H9 (cell line): ENCODE measurements around the gene SATL1. TPM values are rescaled to one million over a fixed set of nuclear protein-coding genes. Genes with fewer than 3 reads are reported as not detected.

ENCODE experiments used
- DNase-seq: peaks from one replicate; pipeline ENCODE4 v3.0.0-alpha.2; 2017
- H2AFZ ChIP-seq: one replicate; pipeline ENCODE4 v1.6.1; 2013; ENCODE audit warnings: mild to moderate bottlenecking, low read length, control low read depth, moderate library complexity
- H2AK5ac ChIP-seq: 2 replicates; pipeline ENCODE4 v1.6.1; 2013; ENCODE audit warnings: low read length, control low read depth, mixed read lengths; ENCODE audit not compliant: insufficient read length
- H2BK120ac ChIP-seq: one replicate; pipeline ENCODE4 v1.6.1; 2013; ENCODE audit warnings: low read depth, mild to moderate bottlenecking, low read length, control low read depth, inconsistent platforms; ENCODE audit not compliant: poor library complexity, severe bottlenecking
- H2BK12ac ChIP-seq: 2 replicates; pipeline ENCODE4 v1.6.1; 2013; ENCODE audit warnings: low read length, control low read depth, mixed read lengths, low read depth; ENCODE audit not compliant: insufficient read length
- H2BK15ac ChIP-seq: 2 replicates; pipeline ENCODE4 v1.6.1; 2013; ENCODE audit warnings: low read depth, low read length, control low read depth
- H2BK20ac ChIP-seq: one replicate; pipeline ENCODE4 v1.6.1; 2013; ENCODE audit warnings: low read depth, mild to moderate bottlenecking, low read length, control low read depth, inconsistent platforms; ENCODE audit not compliant: poor library complexity, severe bottlenecking
- H2BK5ac ChIP-seq: 2 replicates; pipeline ENCODE4 v1.6.1; 2013; ENCODE audit warnings: low read length, control low read depth, mixed read lengths; ENCODE audit not compliant: insufficient read length
- H3K14ac ChIP-seq: 2 replicates; pipeline ENCODE4 v1.6.1; 2013; ENCODE audit warnings: low read length, control low read depth; ENCODE audit not compliant: insufficient read depth
- H3K18ac ChIP-seq: 2 replicates; pipeline ENCODE4 v1.6.1; 2013; ENCODE audit warnings: low read depth, mild to moderate bottlenecking, mixed read lengths, low read length, control low read depth; ENCODE audit not compliant: insufficient read length
- H3K23ac ChIP-seq: 2 replicates; pipeline ENCODE4 v1.6.1; 2013; ENCODE audit warnings: low read length, control low read depth, mixed read lengths, low read depth; ENCODE audit not compliant: insufficient read length
- H3K23me2 ChIP-seq: 2 replicates; pipeline ENCODE4 v1.6.1; 2013; ENCODE audit warnings: low read depth, mild to moderate bottlenecking, mixed read lengths, low read length, control low read depth; ENCODE audit not compliant: insufficient read length, poor library complexity, severe bottlenecking
- H3K27ac ChIP-seq: 2 replicates; pipeline ENCODE4 v1.5.1; 2013; ENCODE audit warnings: low read length, control low read depth, mixed read lengths, low read depth; ENCODE audit not compliant: insufficient read length
- H3K27me3 ChIP-seq: 2 replicates; pipeline ENCODE4 v1.6.1; 2013; ENCODE audit warnings: low read length, control low read depth, inconsistent platforms; ENCODE audit not compliant: insufficient read depth
- H3K4ac ChIP-seq: 2 replicates; pipeline ENCODE4 v1.6.1; 2013; ENCODE audit warnings: low read depth, mild to moderate bottlenecking, control low read depth, inconsistent platforms, low read length, moderate library complexity
- H3K4me1 ChIP-seq: 2 replicates; pipeline ENCODE4 v1.6.1; 2013; ENCODE audit warnings: low read length, control low read depth, inconsistent platforms; ENCODE audit not compliant: insufficient read depth
- H3K4me2 ChIP-seq: 2 replicates; pipeline ENCODE4 v1.6.1; 2013; ENCODE audit warnings: low read length, control low read depth, mixed read lengths; ENCODE audit not compliant: insufficient read length, insufficient read depth
- H3K56ac ChIP-seq: 2 replicates; pipeline ENCODE4 v1.6.1; 2013; ENCODE audit warnings: low read depth, mild to moderate bottlenecking, mixed read lengths, low read length, control low read depth; ENCODE audit not compliant: insufficient read length
- H3K79me1 ChIP-seq: 2 replicates; pipeline ENCODE4 v1.6.1; 2013; ENCODE audit warnings: low read depth, mild to moderate bottlenecking, moderate library complexity, low read length, control low read depth, inconsistent platforms; ENCODE audit not compliant: insufficient read depth, poor library complexity, severe bottlenecking
- H3K79me2 ChIP-seq: 2 replicates; pipeline ENCODE4 v1.6.1; 2013; ENCODE audit warnings: low read length, control low read depth, inconsistent platforms; ENCODE audit not compliant: insufficient read depth
- H3K9ac ChIP-seq: 2 replicates; pipeline ENCODE4 v1.6.1; 2013; ENCODE audit warnings: low read length, control low read depth, mixed read lengths; ENCODE audit not compliant: insufficient read length; ENCODE audit errors: extremely low read depth
- H3K9me3 ChIP-seq: one replicate; pipeline ENCODE4 v1.6.1; 2013; ENCODE audit warnings: low read depth, low read length, inconsistent platforms; ENCODE audit not compliant: control insufficient read depth
- H3T11ph ChIP-seq: one replicate; pipeline ENCODE4 v1.6.1; 2013; ENCODE audit warnings: mild to moderate bottlenecking, low read length, control low read depth, inconsistent platforms
- H4K20me1 ChIP-seq: one replicate; pipeline ENCODE4 v1.6.1; 2013; ENCODE audit not compliant: control insufficient read depth, insufficient read length, insufficient read depth
- H4K5ac ChIP-seq: 2 replicates; pipeline ENCODE4 v1.6.1; 2013; ENCODE audit warnings: low read depth, mild to moderate bottlenecking, mixed read lengths, low read length, control low read depth; ENCODE audit not compliant: insufficient read length
- H4K8ac ChIP-seq: replicated peaks from 2 replicates; pipeline ENCODE4 v1.6.1; 2013; ENCODE audit warnings: low read length, control low read depth, mixed read lengths, low read depth; ENCODE audit not compliant: insufficient read length
- H4K91ac ChIP-seq: 2 replicates; pipeline ENCODE4 v1.6.1; 2013; ENCODE audit warnings: low read depth, mild to moderate bottlenecking, moderate library complexity, mixed read lengths, low read length, control low read depth; ENCODE audit not compliant: insufficient read length
- H3K27ac Mint-ChIP-seq, 3 experiments: 2 replicates in 2 of 3; 3 replicates in 1 of 3; pipeline ENCODE4 v1.8.0; 2020 to 2021; ENCODE audit warnings: mixed read lengths in 3 of 3, mild to moderate bottlenecking in 1 of 3, moderate library complexity in 1 of 3
- H3K27me3 Mint-ChIP-seq: 2 replicates; pipeline ENCODE4 v1.8.0; 2021; ENCODE audit warnings: low read depth, mild to moderate bottlenecking, moderate library complexity, mixed read lengths
- H3K36me3 Mint-ChIP-seq, 3 experiments: 2 replicates in 2 of 3; 3 replicates in 1 of 3; pipeline ENCODE4 v1.8.0; 2020 to 2021; ENCODE audit warnings: low read depth in 3 of 3, mixed read lengths in 3 of 3; ENCODE audit not compliant: insufficient read depth in 1 of 3
- H3K4me1 Mint-ChIP-seq, 2 experiments: 2 replicates each; pipeline ENCODE4 v1.8.0; 2020; ENCODE audit warnings: mixed read lengths in 2 of 2
- H3K4me3 Mint-ChIP-seq, 2 experiments: 2 replicates in 1 of 2; 3 replicates in 1 of 2; pipeline ENCODE4 v1.8.0; 2020 to 2021; ENCODE audit warnings: mild to moderate bottlenecking in 2 of 2, mixed read lengths in 2 of 2, moderate library complexity in 1 of 2
- H3K9me3 Mint-ChIP-seq, 2 experiments: 2 replicates in 1 of 2; 3 replicates in 1 of 2; pipeline ENCODE4 v1.8.0; 2020; ENCODE audit warnings: mild to moderate bottlenecking in 2 of 2, mixed read lengths in 2 of 2, moderate library complexity in 1 of 2
- WGBS: extraction: QIAGEN DNeasy Blood & Tissue Kit; methylation state at CpG from one replicate; pipeline ENCODE4 v1.1.7; 2013; ENCODE audit warnings: missing lambda C conversion rate, low lambda C conversion rate, mixed read lengths; ENCODE audit not compliant: insufficient read length; ENCODE audit errors: extremely low coverage; 5-methylcytosine and 5-hydroxymethylcytosine counted together
- total RNA-seq: library from RNA; stranded (reverse); gene quantifications from 2 replicates; pipeline ENCODE4 v1.2.1, GENCODE V29; 2021
- TF ChIP-seq, protein P1 (sequence below): fragments of 200-600 bp; sonication (generic); conservative IDR thresholded peaks from 3 replicates; pipeline ENCODE4 v1.8.0; 2021; ENCODE audit warnings: antibody characterized with exemption, mild to moderate bottlenecking

Gene SATL1
- total RNA-seq, 1 experiment from 2014 or later: 0.31 TPM

DNA sequence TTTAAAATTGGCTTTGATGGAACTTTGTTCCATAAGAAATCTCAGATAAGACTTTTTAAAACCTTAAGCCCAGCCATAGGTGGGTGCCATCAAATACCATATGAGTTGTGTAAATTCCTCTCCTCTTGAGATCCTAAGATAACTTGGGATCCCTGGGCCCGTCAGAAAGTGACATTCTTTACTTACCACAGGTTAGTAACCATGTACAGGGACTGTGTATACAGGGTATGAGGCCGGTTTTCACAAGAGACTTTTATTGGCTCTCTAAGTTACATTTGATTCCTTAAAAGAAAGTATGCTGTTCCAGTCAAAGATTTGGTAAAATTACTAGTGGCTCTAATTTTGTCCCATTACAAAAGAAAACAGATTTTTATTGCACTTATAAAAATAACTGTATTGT is 129.8 kb downstream of the SATL1 start:
- no peak overlapping the region for H3K27ac Mint-ChIP-seq
- TF ChIP-seq, protein P1, sequence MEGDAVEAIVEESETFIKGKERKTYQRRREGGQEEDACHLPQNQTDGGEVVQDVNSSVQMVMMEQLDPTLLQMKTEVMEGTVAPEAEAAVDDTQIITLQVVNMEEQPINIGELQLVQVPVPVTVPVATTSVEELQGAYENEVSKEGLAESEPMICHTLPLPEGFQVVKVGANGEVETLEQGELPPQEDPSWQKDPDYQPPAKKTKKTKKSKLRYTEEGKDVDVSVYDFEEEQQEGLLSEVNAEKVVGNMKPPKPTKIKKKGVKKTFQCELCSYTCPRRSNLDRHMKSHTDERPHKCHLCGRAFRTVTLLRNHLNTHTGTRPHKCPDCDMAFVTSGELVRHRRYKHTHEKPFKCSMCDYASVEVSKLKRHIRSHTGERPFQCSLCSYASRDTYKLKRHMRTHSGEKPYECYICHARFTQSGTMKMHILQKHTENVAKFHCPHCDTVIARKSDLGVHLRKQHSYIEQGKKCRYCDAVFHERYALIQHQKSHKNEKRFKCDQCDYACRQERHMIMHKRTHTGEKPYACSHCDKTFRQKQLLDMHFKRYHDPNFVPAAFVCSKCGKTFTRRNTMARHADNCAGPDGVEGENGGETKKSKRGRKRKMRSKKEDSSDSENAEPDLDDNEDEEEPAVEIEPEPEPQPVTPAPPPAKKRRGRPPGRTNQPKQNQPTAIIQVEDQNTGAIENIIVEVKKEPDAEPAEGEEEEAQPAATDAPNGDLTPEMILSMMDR: no peak
- no peak overlapping the region for H2BK5ac ChIP-seq

More for the DNA sequence above, 129.8 kb downstream of the SATL1 start:
- Mint-ChIP-seq H3K36me3 (peaks cover 4% of the 10 kb centered on the region in 3 experiments; a peak in 4 of 7 replicates), H3K4me1 (no peaks in the 10 kb centered on the region), H3K9me3 (peaks cover 51 to 58% of the 10 kb centered on the region in 2 experiments), H3K4me3 (no peak overlapping the region), H3K27me3 (no peaks in the 10 kb centered on the region)
- H3K79me1 ChIP-seq: no peaks in the 10 kb centered on the region
- H2BK120ac ChIP-seq: no peak overlapping the region
- H3K23ac ChIP-seq: no peak overlapping the region
- H3T11ph ChIP-seq: no peak overlapping the region
- no peaks in the 10 kb centered on the region for H3K79me2 ChIP-seq
- no peak overlapping the region for H3K4me2 ChIP-seq
- H4K91ac ChIP-seq: no peak overlapping the region
- no peak overlapping the region for H2BK15ac ChIP-seq
- H2BK20ac ChIP-seq: no peak overlapping the region
- H3K14ac ChIP-seq: no peak overlapping the region
- no peak overlapping the region for H3K4ac ChIP-seq
- H4K5ac ChIP-seq: no peak overlapping the region
- no peak for DNase-seq
- peaks cover 18% of the 10 kb centered on the region for H3K9me3 ChIP-seq
- H3K18ac ChIP-seq: no peak overlapping the region
- H3K56ac ChIP-seq: no peak overlapping the region
- H3K27me3 ChIP-seq: no peaks in the 10 kb centered on the region
- no peak overlapping the region for H3K27ac ChIP-seq
- H2AK5ac ChIP-seq: no peak overlapping the region
- no peaks in the 10 kb centered on the region for H3K4me1 ChIP-seq
- no peak overlapping the region for H2BK12ac ChIP-seq
- H4K20me1 ChIP-seq: no peaks in the 10 kb centered on the region
- H3K9ac ChIP-seq: no peak overlapping the region
- no peaks in the 10 kb centered on the region for H3K23me2 ChIP-seq
- no peak overlapping the region for H2AFZ ChIP-seq
- WGBS: no CpG with 5 or more reads among the region's 2 CpGs
- H4K8ac ChIP-seq: no peak overlapping the region
